NOMO-1 treated with dmso at 0.1 percent for 144 hours (cell line): Measurements from ENCODE around the gene ASS1.

Experiments
- DNase-seq: peaks from one replicate; lab custom pipeline; 2025; ENCODE audit not compliant: unreplicated experiment; lab: John Stamatoyannopoulos, UW

The ASS1 gene

GRCh38 chr9:130549093-130549735 lies 104.5 kb downstream of the ASS1 start:
- no peak for DNase-seq
